Psoas muscle (tissue), 8 donors: Measurements from ENCODE around the gene MTPN. TPM values are rescaled to one million over a fixed set of nuclear protein-coding genes. Genes with fewer than 3 reads are reported as not detected.

Source experiments
- ATAC-seq, 4 donors: fragments of 200-7000 bp; cut with Tn5 transposase; one replicate each; pipeline ENCODE4 v1.9.1; 2020; ENCODE audit warnings: moderate library complexity in 3 of 4, mild to moderate bottlenecking in 2 of 4
- DNase-seq, 2 donors: peaks; one replicate each; pipeline ENCODE4 v3.0.0-alpha.2; 2020
- H3K27ac ChIP-seq: fragments of 200-600 bp; one replicate; pipeline ENCODE4 v1.8.0; 2022
- H3K27me3 ChIP-seq, 3 donors: fragments of 200-600 bp in 1 of 3; one replicate each; pipeline versions ENCODE4 v1.6.1 to v1.8.0; 2013 to 2022; ENCODE audit warnings: low read length in 2 of 3, mild to moderate bottlenecking in 2 of 3, moderate library complexity in 1 of 3; ENCODE audit not compliant: insufficient read depth in 3 of 3
- H3K36me3 ChIP-seq, 2 donors: fragments of 200-600 bp in 1 of 2; one replicate each; pipeline versions ENCODE4 v1.6.1 to v1.8.0; 2013 to 2022; ENCODE audit warnings: low read depth in 1 of 2, mild to moderate bottlenecking in 1 of 2, moderate library complexity in 1 of 2; ENCODE audit not compliant: insufficient read depth in 1 of 2
- H3K4me1 ChIP-seq: fragments of 200-600 bp; one replicate; pipeline ENCODE4 v1.8.0; 2022
- H3K4me3 ChIP-seq: fragments of 200-600 bp; one replicate; pipeline ENCODE4 v1.8.0; 2022; ENCODE audit warnings: mild to moderate bottlenecking
- H3K9me3 ChIP-seq: fragments of 200-600 bp; one replicate; pipeline ENCODE4 v1.8.0; 2022
- WGBS, 3 donors: extraction: QIAGEN DNeasy Blood & Tissue Kit; methylation state at CpG; one replicate each; pipeline versions ENCODE4 v1.1.6 to v1.1.7; 2013; 5-methylcytosine and 5-hydroxymethylcytosine counted together
- intact Hi-C, 2 donors: fragments of 100-400 bp; cut with DNase I; formaldehyde crosslinking; loops; one replicate each; pipeline versions ENCODE4 v1.11.0 to v1.14.2; 2022
- polyA plus RNA-seq, 3 donors: library from polyadenylated mRNA; stranded (reverse); fragments of 200-250 nt; gene quantifications; one replicate each; pipeline ENCODE4 v1.2.3, GENCODE V29; 2013
- total RNA-seq, 4 donors: library from RNA; stranded (reverse); fragmentation: NEBNext Ultra II Directional in 2 of 4; extraction: Animal tissue kit (Norgen Biotek cat#: 25700) in 2 of 4; gene quantifications; one replicate each; pipeline versions ENCODE4 v1.2.1 to v1.2.4, GENCODE V29; 2021 to 2023
- TF ChIP-seq, protein P1 (sequence below): fragments of 200-600 bp; IDR thresholded peaks from one replicate; pipeline ENCODE4 v1.8.0; 2022; ENCODE audit warnings: antibody characterized with exemption
- donor health status: healthy with polysubstance abuse.
- donor health status: DM: no; HTN: no; CAD: no; lungs with moderate emphysema.
- donor health status: Bipolar disorder and iron deficiency.
- donor health status: healthy.
- donor health status: DM: yes; HTN: yes; CAD: no.
- donor health status: DM: no; HTN: no; CAD: no.
- donor health status: DM: no; HTN: no; CAD: no.
- donor health status: DM: yes; HTN: yes; CAD: no.

Gene MTPN
- total and polyA plus RNA-seq, 7 donors: 41.4 to 107 (median 62.4) TPM

- WGBS, 3 donors: 65 to 73% (median 72%) methylated on average over 3 of the region's 3 CpGs
These were observed 3.6 kb upstream of the MTPN start for GRCh38 chr7:135980665-135981180.

DNA sequence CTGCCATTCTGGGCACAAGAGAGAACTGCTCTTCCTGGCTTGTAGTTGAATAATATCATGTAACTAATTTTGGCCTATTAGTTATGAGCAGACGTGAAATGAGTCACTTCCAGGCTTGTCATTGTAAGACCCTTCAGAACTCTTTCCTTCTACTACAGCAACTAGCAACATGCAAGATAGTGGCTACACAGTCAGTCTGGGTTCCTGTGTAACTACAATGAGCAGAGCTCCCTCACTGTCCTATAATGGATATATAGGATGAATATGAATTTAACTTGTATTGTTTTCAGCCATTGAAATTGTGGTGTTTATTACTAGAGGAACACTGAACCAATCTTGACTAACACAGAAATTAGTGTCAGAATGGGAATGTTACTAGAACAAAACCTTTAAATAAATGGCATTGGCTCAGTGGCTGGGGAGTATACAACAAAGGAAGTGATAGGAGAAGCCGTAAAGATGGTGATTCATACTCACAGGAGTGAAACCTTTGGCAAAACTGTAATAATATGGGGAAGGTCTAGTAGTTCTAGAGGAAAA lies 2.9 kb upstream of the MTPN start:
- Histone ChIP-seq H3K36me3 (peaks cover 0 to 3% of the 10 kb centered on the region in 2 donors), H3K4me3 (no peak overlapping the region), H3K27ac (peak overlapping the region; percentile 91), H3K27me3 (no peaks in the 10 kb centered on the region), H3K4me1 (peaks cover 28% of the 10 kb centered on the region), H3K9me3 (no peaks in the 10 kb centered on the region)
- 54 to 58% (median 55%) methylated on average over 2 of the region's 2 CpGs for WGBS, 3 donors
- TF ChIP-seq, protein P1, sequence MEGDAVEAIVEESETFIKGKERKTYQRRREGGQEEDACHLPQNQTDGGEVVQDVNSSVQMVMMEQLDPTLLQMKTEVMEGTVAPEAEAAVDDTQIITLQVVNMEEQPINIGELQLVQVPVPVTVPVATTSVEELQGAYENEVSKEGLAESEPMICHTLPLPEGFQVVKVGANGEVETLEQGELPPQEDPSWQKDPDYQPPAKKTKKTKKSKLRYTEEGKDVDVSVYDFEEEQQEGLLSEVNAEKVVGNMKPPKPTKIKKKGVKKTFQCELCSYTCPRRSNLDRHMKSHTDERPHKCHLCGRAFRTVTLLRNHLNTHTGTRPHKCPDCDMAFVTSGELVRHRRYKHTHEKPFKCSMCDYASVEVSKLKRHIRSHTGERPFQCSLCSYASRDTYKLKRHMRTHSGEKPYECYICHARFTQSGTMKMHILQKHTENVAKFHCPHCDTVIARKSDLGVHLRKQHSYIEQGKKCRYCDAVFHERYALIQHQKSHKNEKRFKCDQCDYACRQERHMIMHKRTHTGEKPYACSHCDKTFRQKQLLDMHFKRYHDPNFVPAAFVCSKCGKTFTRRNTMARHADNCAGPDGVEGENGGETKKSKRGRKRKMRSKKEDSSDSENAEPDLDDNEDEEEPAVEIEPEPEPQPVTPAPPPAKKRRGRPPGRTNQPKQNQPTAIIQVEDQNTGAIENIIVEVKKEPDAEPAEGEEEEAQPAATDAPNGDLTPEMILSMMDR: no peak
- intact Hi-C loops: no loop called here
- no peak for DNase-seq
- ATAC-seq: peak in 2 of 4 donors; percentile 13 to 20

More at GRCh38 chr7:135980665-135981180, 3.6 kb upstream of the MTPN start:
- peak overlapping the region; percentile 91 for H3K27ac ChIP-seq
- no peak overlapping the region for H3K4me3 ChIP-seq
- H3K27me3 ChIP-seq: no peaks in the 10 kb centered on the region
- ATAC-seq (no peak), DNase-seq (no peak)
- H3K9me3 ChIP-seq: no peaks in the 10 kb centered on the region
- TF ChIP-seq, protein P1: no peak
- intact Hi-C loops: no loop called here
- no peaks in the 10 kb centered on the region for H3K36me3 ChIP-seq
- peaks cover 21% of the 10 kb centered on the region for H3K4me1 ChIP-seq

DNA sequence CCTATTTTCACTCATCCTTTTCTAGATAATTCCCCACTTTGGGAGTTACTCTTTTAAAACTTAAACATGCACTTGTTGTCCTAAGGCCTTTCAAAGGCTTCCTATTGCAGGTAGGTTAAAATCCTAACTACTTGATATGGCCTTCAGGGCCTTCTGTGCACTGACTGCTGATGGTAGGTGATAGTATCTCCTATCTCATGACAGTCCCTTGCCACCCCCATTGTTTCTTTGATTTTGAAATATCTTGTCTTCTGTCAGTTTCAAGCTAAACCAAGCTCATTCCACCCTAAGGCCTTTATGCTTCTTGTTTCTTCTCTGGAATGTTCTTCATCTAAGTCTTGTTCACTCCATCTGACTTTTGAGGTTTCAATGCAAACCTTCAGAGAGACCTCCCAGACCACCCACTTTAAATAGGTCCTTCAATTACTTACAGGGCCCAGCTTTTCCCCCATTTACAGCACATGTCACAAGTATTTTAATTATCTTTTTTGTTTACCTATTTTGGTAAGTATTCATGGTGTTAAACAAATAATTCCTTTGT lies 2.4 kb upstream of the MTPN start:
- no peak for DNase-seq

GRCh38 chr7:135978624-135979023 lies 1.5 kb upstream of the MTPN start:
- peaks cover 0 to 6% of the 10 kb centered on the region in 2 donors for H3K36me3 ChIP-seq
- no peaks in the 10 kb centered on the region for H3K9me3 ChIP-seq
- DNase-seq: no peak
- peaks cover 40% of the 10 kb centered on the region for H3K4me1 ChIP-seq
- H3K4me3 ChIP-seq: no peak overlapping the region
- no peaks in the 10 kb centered on the region for H3K27me3 ChIP-seq
- 65 to 73% (median 67%) methylated on average over 4 of the region's 4 CpGs for WGBS, 3 donors
- TF ChIP-seq, protein P1: no peak
- peak overlapping the region; percentile 91 for H3K27ac ChIP-seq
- intact Hi-C loops: loop anchor here (5.0 to 10.0 kb wide), 2 partner anchors 314 to 316 kb away; partner anchors contain the start of gene STMP1 (in 2 of the 2)
- no peak for ATAC-seq

More for the DNA sequence above, 2.4 kb upstream of the MTPN start:
- H3K27me3 ChIP-seq: no peaks in the 10 kb centered on the region
- ATAC-seq: no peak
- intact Hi-C loops: loop anchor here (5.0 to 10.0 kb wide), 2 partner anchors 315 to 317 kb away; partner anchors contain the start of gene STMP1 (in 2 of the 2)
- H3K9me3 ChIP-seq: no peaks in the 10 kb centered on the region
- peaks cover 33% of the 10 kb centered on the region for H3K4me1 ChIP-seq
- TF ChIP-seq, protein P1: no peak
- peaks cover 0 to 6% of the 10 kb centered on the region in 2 donors for H3K36me3 ChIP-seq
- H3K4me3 ChIP-seq: no peak overlapping the region
- peak overlapping the region; percentile 91 for H3K27ac ChIP-seq
